IMR-90 (cell line): Measurements from ENCODE around the gene PRKAG2. TPM values are rescaled to one million over a fixed set of nuclear protein-coding genes. Genes with fewer than 3 reads are reported as not detected.
A peak's percentile ranks its signal among the peaks of the same experiment; 100 is the strongest.

ENCODE experiments used
- ATAC-seq: fragments of 200-7000 bp; cut with Tn5 transposase; 2 replicates; pipeline ENCODE4 v1.9.1; 2020; ENCODE audit warnings: low read depth, mild to moderate bottlenecking, moderate library complexity
- BruUV-seq: library from RNA; stranded (reverse); fragments of 400-500 nt; replicated peaks from 2 replicates; lab custom pipeline; 2021; lab: Mats Ljungman, UMichigan
- CTCF ChIA-PET: fragments of 300-600 bp; formaldehyde crosslinking; extraction: SDS; loops from one replicate; lab custom pipeline; 2021; ENCODE audit warnings: antibody characterized with exemption; lab: Yijun Ruan, JAX
- POLR2A ChIA-PET: fragments of 300-600 bp; sonication (Branson Sonifier 250); formaldehyde crosslinking; loops from one replicate; lab custom pipeline; 2022; ENCODE audit warnings: antibody characterized with exemption; ENCODE audit not compliant: unreplicated experiment; lab: Charles Lee
- DNase-seq: peaks from one replicate; pipeline ENCODE4 v3.0.0; 2013
- H2AFZ ChIP-seq: replicated peaks from 2 replicates; pipeline ENCODE3; 2013; ENCODE audit warnings: low read length, mild to moderate bottlenecking; ENCODE audit not compliant: poor library complexity
- H2AK5ac ChIP-seq: 2 replicates; pipeline ENCODE4 v1.6.1; 2013; ENCODE audit warnings: low read depth, low read length, inconsistent platforms
- H2AK9ac ChIP-seq: replicated peaks from 2 replicates; pipeline ENCODE3; 2013; ENCODE audit warnings: mild to moderate bottlenecking, low read depth, low read length, moderate library complexity; ENCODE audit not compliant: poor library complexity
- H2BK120ac ChIP-seq: 2 replicates; pipeline ENCODE4 v1.6.1; 2013; ENCODE audit warnings: low read depth, low read length, inconsistent platforms
- H2BK15ac ChIP-seq: 3 replicates; pipeline ENCODE4 v1.6.1; 2013; ENCODE audit warnings: low read depth, low read length, inconsistent platforms
- H2BK20ac ChIP-seq: 2 replicates; pipeline ENCODE4 v1.6.1; 2013; ENCODE audit warnings: low read depth, mild to moderate bottlenecking, inconsistent platforms, low read length, moderate library complexity
- H2BK5ac ChIP-seq: 2 replicates; pipeline ENCODE4 v1.6.1; 2013; ENCODE audit warnings: mild to moderate bottlenecking, low read depth, low read length, inconsistent platforms; ENCODE audit not compliant: poor library complexity, severe bottlenecking
- H3K14ac ChIP-seq: replicated peaks from 2 replicates; pipeline ENCODE4 v1.6.1; 2013; ENCODE audit warnings: low read depth, low read length, inconsistent platforms
- H3K18ac ChIP-seq: 2 replicates; pipeline ENCODE4 v1.6.1; 2013; ENCODE audit warnings: low read depth, low read length, control low read depth
- H3K23ac ChIP-seq: 2 replicates; pipeline ENCODE4 v1.6.1; 2013; ENCODE audit warnings: low read depth, low read length, inconsistent platforms
- H3K27ac ChIP-seq: 2 replicates; pipeline ENCODE4 v1.5.1; 2013; ENCODE audit warnings: mild to moderate bottlenecking, control low read depth, low read length; ENCODE audit not compliant: insufficient read depth
- H3K27me3 ChIP-seq: 2 replicates; pipeline ENCODE4 v1.6.1; 2013; ENCODE audit warnings: low read length; ENCODE audit not compliant: control insufficient read depth, insufficient read depth
- H3K36me3 ChIP-seq: 2 replicates; pipeline ENCODE4 v1.6.1; 2013; ENCODE audit warnings: low read length, mixed read lengths; ENCODE audit not compliant: control insufficient read depth, insufficient read depth
- H3K4ac ChIP-seq: 2 replicates; pipeline ENCODE4 v1.6.1; 2013; ENCODE audit warnings: low read depth, low read length, inconsistent platforms
- H3K4me1 ChIP-seq: 2 replicates; pipeline ENCODE4 v1.6.1; 2013; ENCODE audit warnings: low read length, mixed read lengths; ENCODE audit not compliant: control insufficient read depth, insufficient read depth
- H3K4me2 ChIP-seq: 2 replicates; pipeline ENCODE4 v1.6.1; 2013; ENCODE audit warnings: low read depth, mild to moderate bottlenecking, control low read depth, low read length, moderate library complexity
- H3K4me3 ChIP-seq: 2 replicates; pipeline ENCODE4 v1.5.1; 2013; ENCODE audit warnings: low read depth, mild to moderate bottlenecking, control low read depth, low read length, moderate library complexity; ENCODE audit not compliant: insufficient read depth
- H3K56ac ChIP-seq: 2 replicates; pipeline ENCODE4 v1.6.1; 2013; ENCODE audit warnings: low read length, inconsistent platforms; ENCODE audit not compliant: insufficient read depth; ENCODE audit errors: extremely low read depth
- H3K79me1 ChIP-seq, 2 experiments: 2 replicates each; pipeline ENCODE4 v1.6.1; 2013; ENCODE audit warnings: low read length in 2 of 2, inconsistent platforms in 1 of 2, low read depth in 1 of 2
- H3K9ac ChIP-seq: 2 replicates; pipeline ENCODE4 v1.6.1; 2013; ENCODE audit warnings: low read depth, low read length, control low read depth
- H3K9me1 ChIP-seq: 2 replicates; pipeline ENCODE4 v1.6.1; 2013; ENCODE audit warnings: low read length, inconsistent platforms; ENCODE audit not compliant: insufficient read depth
- H3K9me3 ChIP-seq: 2 replicates; pipeline ENCODE4 v1.6.1; 2013; ENCODE audit warnings: low read length; ENCODE audit not compliant: control insufficient read depth, insufficient read depth
- H4K20me1 ChIP-seq: 2 replicates; pipeline ENCODE4 v1.6.1; 2013; ENCODE audit warnings: low read length, inconsistent platforms; ENCODE audit not compliant: insufficient read depth
- H4K5ac ChIP-seq: 2 replicates; pipeline ENCODE4 v1.6.1; 2013; ENCODE audit warnings: mild to moderate bottlenecking, low read depth, low read length, control low read depth
- H4K8ac ChIP-seq, 2 experiments: 2 replicates each; pipeline ENCODE4 v1.6.1; 2013; ENCODE audit warnings: low read depth in 2 of 2, low read length in 2 of 2, control low read depth in 1 of 2, inconsistent platforms in 1 of 2
- H4K91ac ChIP-seq: 2 replicates; pipeline ENCODE4 v1.6.1; 2013; ENCODE audit warnings: low read depth, low read length, inconsistent platforms; ENCODE audit not compliant: insufficient read depth
- MXI1 ChIP-seq: IDR thresholded peaks from 2 replicates; pipeline ENCODE4 v1.6.1; 2012; ENCODE audit warnings: low read depth, mild to moderate bottlenecking, low read length, moderate library complexity, borderline replicate concordance
- RAD21 ChIP-seq: IDR thresholded peaks from 2 replicates; pipeline ENCODE4 v1.6.1; 2012; ENCODE audit warnings: low read length, improper control_type of control experiment
- RFX5 ChIP-seq: IDR thresholded peaks from 2 replicates; pipeline ENCODE4 v1.8.0; 2012; ENCODE audit warnings: low read depth, mild to moderate bottlenecking, low read length, moderate library complexity
- SMC3 ChIP-seq: fragments of 150-350 bp; IDR thresholded peaks from 2 replicates; pipeline ENCODE4 v1.6.1; 2016; ENCODE audit warnings: low read depth, mild to moderate bottlenecking, antibody characterized with exemption, low read length, moderate library complexity
- WGBS, 2 experiments: methylation state at CpG; one replicate each; pipeline versions ENCODE4 v1.1.5 to v1.1.7; 2013; ENCODE audit warnings: missing lambda C conversion rate in 2 of 2; ENCODE audit not compliant: insufficient read length in 1 of 2; ENCODE audit errors: extremely low coverage in 2 of 2; 5-methylcytosine and 5-hydroxymethylcytosine counted together
- dilution Hi-C: fragments of 300-500 bp; cut with HindIII; formaldehyde crosslinking; loops from one replicate; pipeline ENCODE4 v1.14.3; 2018; ENCODE audit warnings: low sequenced_read_pairs; ENCODE audit not compliant: unreplicated experiment
- in situ Hi-C: fragments of 300-500 bp; cut with MboI; formaldehyde crosslinking; loops from 3 replicates; pipeline ENCODE4 v1.14.3; 2019; ENCODE audit warnings: low sequenced_read_pairs, inconsistent platforms, mixed read lengths
- intact Hi-C: fragments of 100-400 bp; cut with micrococcal nuclease; formaldehyde crosslinking; loops from 2 replicates; pipeline ENCODE4 v1.10.0; 2022
- polyA plus RNA-seq, 3 experiments: library from polyadenylated mRNA; depleted of rRNA; stranded (reverse); fragments of >200 nt; gene quantifications; 2 replicates each; pipeline ENCODE4 v1.2.3, GENCODE V29; 2012; ENCODE audit warnings: low replicate concordance in 1 of 3
- total RNA-seq: library from RNA; depleted of rRNA; stranded (reverse); fragments of >200 nt; gene quantifications from 2 replicates; pipeline ENCODE4 v1.2.3, GENCODE V29; 2012
- TF ChIP-seq, protein P1 (sequence below): fragments of 150-350 bp; IDR thresholded peaks from 2 replicates; pipeline ENCODE4 v1.6.1; 2016; ENCODE audit warnings: low read depth, mild to moderate bottlenecking, low read length, moderate library complexity, borderline replicate concordance
- TF ChIP-seq, protein P2 (sequence below): conservative IDR thresholded peaks from 2 replicates; pipeline ENCODE4 v1.5.1; 2012; ENCODE audit warnings: mild to moderate bottlenecking, low read depth, low read length, improper control_type of control experiment

PRKAG2 gene
- total and polyA plus RNA-seq, 2 of the 4 experiments (the other 2 are of a cell fraction) = 15.4 to 21.6 TPM

- TF ChIP-seq, protein P1, sequence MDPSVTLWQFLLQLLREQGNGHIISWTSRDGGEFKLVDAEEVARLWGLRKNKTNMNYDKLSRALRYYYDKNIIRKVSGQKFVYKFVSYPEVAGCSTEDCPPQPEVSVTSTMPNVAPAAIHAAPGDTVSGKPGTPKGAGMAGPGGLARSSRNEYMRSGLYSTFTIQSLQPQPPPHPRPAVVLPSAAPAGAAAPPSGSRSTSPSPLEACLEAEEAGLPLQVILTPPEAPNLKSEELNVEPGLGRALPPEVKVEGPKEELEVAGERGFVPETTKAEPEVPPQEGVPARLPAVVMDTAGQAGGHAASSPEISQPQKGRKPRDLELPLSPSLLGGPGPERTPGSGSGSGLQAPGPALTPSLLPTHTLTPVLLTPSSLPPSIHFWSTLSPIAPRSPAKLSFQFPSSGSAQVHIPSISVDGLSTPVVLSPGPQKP = no peak
Observed at GRCh38 chr7:151628846-151629604, 247.9 kb downstream of the PRKAG2 start (continued).

DNA sequence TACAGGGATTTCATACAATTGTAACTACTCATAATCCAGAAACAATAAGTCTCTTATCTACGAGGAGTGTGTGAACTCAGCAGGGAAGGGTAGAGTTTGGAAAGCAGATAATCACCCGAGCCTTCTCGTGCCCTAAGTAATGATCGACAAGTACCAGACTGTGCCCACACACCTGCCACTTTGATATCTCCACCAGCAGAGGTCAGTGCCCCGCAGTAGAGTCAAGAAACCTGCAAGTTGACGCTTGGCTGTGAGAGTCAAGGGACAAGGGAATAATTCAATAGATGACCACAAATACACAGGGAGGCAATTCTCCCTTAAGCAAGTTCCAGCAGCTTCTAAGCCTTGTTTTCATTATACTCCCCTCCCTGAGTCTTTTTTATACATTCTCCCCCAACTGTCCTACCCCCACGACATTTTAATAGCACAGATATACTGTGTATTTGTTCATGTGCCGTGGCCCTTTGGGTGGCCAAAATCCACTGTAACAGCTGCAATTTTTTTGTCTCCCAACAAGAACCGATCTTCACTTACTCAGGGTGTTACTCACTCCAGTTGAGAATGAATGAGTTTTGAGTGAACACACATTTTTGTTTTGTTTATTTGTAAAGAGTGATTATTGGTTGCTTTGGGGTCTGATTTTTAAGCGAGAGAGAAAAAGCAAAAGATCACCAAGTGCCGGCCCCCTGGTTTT is 250.3 kb downstream of the PRKAG2 start:
- Histone ChIP-seq H2AK5ac (no peak overlapping the region), H2BK120ac (no peak overlapping the region), H3K9me1 (peaks cover 9% of the 10 kb centered on the region), H4K20me1 (peaks cover 13% of the 10 kb centered on the region; the same call in 1 of the 2 replicates), H3K14ac (no peak overlapping the region), H3K4ac (no peak overlapping the region), H3K18ac (no peak overlapping the region), H3K9ac (no peak overlapping the region), H4K8ac (no peak overlapping the region), H3K56ac (no peak overlapping the region), H3K36me3 (peaks cover 5% of the 10 kb centered on the region; the same call in 1 of the 2 replicates), H3K79me1 (peaks cover 38 to 96% of the 10 kb centered on the region in 2 experiments), H2AK9ac (no peak overlapping the region), H3K9me3 (no peaks in the 10 kb centered on the region), H2BK20ac (no peak overlapping the region), H4K91ac (no peak overlapping the region), H2BK5ac (no peak overlapping the region), H2BK15ac (no peak overlapping the region), H3K4me2 (no peak overlapping the region), H2AFZ (no peak overlapping the region), H3K4me1 (no peaks in the 10 kb centered on the region; the same call in 1 of the 2 replicates), H3K27ac (no peak overlapping the region), H3K27me3 (no peaks in the 10 kb centered on the region), H3K23ac (no peak overlapping the region), H3K4me3 (no peak overlapping the region), H4K5ac (no peak overlapping the region)
- no peak for DNase-seq
- dilution Hi-C loops = no loop called here
- no peak for TF ChIP-seq MXI1
- peak; percentile 44 for TF ChIP-seq SMC3
- TF ChIP-seq RFX5 = no peak
- TF ChIP-seq, protein P2, sequence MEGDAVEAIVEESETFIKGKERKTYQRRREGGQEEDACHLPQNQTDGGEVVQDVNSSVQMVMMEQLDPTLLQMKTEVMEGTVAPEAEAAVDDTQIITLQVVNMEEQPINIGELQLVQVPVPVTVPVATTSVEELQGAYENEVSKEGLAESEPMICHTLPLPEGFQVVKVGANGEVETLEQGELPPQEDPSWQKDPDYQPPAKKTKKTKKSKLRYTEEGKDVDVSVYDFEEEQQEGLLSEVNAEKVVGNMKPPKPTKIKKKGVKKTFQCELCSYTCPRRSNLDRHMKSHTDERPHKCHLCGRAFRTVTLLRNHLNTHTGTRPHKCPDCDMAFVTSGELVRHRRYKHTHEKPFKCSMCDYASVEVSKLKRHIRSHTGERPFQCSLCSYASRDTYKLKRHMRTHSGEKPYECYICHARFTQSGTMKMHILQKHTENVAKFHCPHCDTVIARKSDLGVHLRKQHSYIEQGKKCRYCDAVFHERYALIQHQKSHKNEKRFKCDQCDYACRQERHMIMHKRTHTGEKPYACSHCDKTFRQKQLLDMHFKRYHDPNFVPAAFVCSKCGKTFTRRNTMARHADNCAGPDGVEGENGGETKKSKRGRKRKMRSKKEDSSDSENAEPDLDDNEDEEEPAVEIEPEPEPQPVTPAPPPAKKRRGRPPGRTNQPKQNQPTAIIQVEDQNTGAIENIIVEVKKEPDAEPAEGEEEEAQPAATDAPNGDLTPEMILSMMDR = peak; percentile 29; the same call in 1 of the 2 replicates
- TF ChIP-seq, protein P1 = no peak
- TF ChIP-seq RAD21 = peak; percentile 46
- in situ Hi-C loops = loop anchor here (10.0 kb wide), 1 partner anchor 118 kb away; no protein-coding TSS in a partner anchor
- CTCF ChIA-PET = interaction anchor here (0.6 kb wide), 1 partner anchor 53 kb away, joined by 3 read pairs; no protein-coding TSS in a partner anchor
- BruUV-seq = no TSS peak
- WGBS, 2 experiments = no CpG with 5 or more reads among the region's 11 CpGs
- no peak for ATAC-seq
- intact Hi-C loops = no loop called here
- POLR2A ChIA-PET = no interaction called here
